Urinary bladder (tissue), 4 donors: ENCODE results near the gene PEAK1. TPM values are rescaled to one million over a fixed set of nuclear protein-coding genes. Genes with fewer than 3 reads are reported as not detected.

Experiments used
- DNase-seq: peaks from one replicate; pipeline ENCODE4 v3.0.0-alpha.2; 2015; ENCODE audit errors: extremely low spot score
- H3K27ac ChIP-seq: one replicate; pipeline ENCODE4 v1.5.1; 2013; ENCODE audit warnings: low read depth, mild to moderate bottlenecking, moderate library complexity
- H3K36me3 ChIP-seq: one replicate; pipeline ENCODE4 v1.6.1; 2013; ENCODE audit warnings: mild to moderate bottlenecking, moderate library complexity; ENCODE audit not compliant: insufficient read depth
- H3K4me1 ChIP-seq: one replicate; pipeline ENCODE4 v1.6.1; 2013; ENCODE audit warnings: mild to moderate bottlenecking, moderate library complexity; ENCODE audit not compliant: insufficient read depth
- H3K4me3 ChIP-seq: one replicate; pipeline ENCODE4 v1.5.1; 2013; ENCODE audit warnings: low read depth, low read length
- WGBS: extraction: QIAGEN DNeasy Blood & Tissue Kit; methylation state at CpG from one replicate; pipeline ENCODE4 v1.1.7; 2013; 5-methylcytosine and 5-hydroxymethylcytosine counted together
- polyA plus RNA-seq: library from polyadenylated mRNA; stranded (reverse); fragments of 200-250 nt; gene quantifications from one replicate; pipeline ENCODE4 v1.2.3, GENCODE V29; 2013
- total RNA-seq: library from RNA; depleted of rRNA; stranded (reverse); fragments of >200 nt; gene quantifications from one replicate; pipeline ENCODE4 v1.2.3, GENCODE V29; 2014
- donor health status: healthy with polysubstance abuse.
- donor health status: healthy.

The PEAK1 gene
- total and polyA plus RNA-seq, 2 donors: 15.7 to 146 TPM

DNA sequence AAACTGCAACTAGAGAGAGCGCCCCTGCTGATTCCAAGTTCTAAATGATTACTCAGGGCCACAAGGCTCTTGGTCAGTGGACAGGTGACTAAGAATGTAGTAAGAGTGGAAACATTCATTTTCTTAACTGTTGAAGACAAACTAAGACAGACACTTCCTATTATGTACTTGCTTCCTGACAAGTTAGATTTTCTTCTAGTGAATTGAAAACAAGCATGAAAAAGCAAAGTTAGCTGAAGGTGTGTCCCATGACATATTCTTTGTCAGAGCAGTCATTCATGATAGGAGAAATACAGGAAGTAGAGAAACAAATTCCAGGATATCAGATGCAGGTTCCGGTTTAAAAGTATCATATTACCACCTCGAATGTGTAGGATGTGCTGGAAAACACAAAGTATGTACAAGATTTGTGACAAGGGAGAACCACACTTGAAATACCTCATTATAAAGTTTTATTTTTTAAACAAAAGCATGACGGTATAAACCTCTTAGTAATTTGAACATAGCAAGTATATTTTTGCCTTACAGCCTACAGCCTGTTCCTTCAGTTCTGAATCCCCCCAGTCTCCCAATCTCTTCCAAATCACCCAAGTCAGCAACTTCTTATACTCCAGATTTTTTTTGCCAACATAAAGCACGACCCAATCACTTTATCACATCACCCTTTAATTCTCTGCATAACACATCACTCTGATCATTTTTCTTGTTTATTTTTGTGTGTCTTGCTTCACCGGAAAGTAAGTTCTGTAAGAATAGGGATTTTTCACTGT lies 355.2 kb downstream of the PEAK1 start:
- Histone ChIP-seq H3K27ac (no peak overlapping the region), H3K4me3 (no peak overlapping the region), H3K36me3 (no peaks in the 10 kb centered on the region), H3K4me1 (peaks cover 3% of the 10 kb centered on the region)
- 74% methylated on average over 6 of the region's 6 CpGs for WGBS
- DNase-seq: no peak

DNA sequence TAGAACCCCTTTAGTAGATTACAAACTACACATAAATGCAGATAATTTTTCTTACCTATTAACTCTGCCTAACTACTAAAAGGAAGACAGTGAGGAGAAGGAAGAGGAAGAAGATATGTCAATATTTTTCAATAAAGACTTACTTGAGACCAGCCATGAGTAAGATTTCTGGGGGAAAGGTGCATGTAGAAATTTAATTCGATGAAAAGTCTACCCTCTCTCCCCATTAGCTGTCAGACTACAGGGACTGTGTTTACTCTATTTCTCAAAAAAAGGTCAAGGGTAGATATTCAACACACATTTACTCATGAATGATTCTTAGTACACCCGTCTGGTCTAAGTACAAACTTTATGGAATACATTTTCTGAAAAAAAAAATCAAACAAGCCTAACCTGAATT lies 355.8 kb downstream of the PEAK1 start:
- peaks cover 3% of the 10 kb centered on the region for H3K4me1 ChIP-seq
- no peak overlapping the region for H3K4me3 ChIP-seq
- 80% methylated on average over 2 of the region's 2 CpGs for WGBS
- H3K27ac ChIP-seq: no peak overlapping the region
- no peak for DNase-seq
- no peaks in the 10 kb centered on the region for H3K36me3 ChIP-seq

DNA sequence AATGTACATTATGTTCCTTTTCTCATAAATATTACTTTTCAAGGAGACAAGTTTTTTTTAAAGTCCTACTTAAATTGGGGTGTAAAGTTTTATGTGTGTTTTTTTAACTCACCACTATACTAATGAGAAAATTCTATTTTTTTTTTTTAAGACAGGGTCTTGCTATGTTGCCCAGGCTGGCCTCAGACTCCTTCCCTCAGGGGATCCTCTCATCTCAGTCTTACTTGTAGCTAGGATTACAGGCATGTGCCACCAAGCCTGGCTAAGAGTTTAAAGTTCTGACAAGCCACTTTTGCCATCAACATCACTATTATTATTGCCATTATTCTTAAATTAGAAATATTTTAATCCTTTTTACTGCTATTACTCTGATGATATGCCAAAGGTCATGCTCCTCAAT lies 356.7 kb downstream of the PEAK1 start:
- DNase-seq: no peak
- Histone ChIP-seq H3K27ac (no peak overlapping the region), H3K4me3 (no peak overlapping the region), H3K36me3 (no peaks in the 10 kb centered on the region), H3K4me1 (peaks cover 3% of the 10 kb centered on the region)

DNA sequence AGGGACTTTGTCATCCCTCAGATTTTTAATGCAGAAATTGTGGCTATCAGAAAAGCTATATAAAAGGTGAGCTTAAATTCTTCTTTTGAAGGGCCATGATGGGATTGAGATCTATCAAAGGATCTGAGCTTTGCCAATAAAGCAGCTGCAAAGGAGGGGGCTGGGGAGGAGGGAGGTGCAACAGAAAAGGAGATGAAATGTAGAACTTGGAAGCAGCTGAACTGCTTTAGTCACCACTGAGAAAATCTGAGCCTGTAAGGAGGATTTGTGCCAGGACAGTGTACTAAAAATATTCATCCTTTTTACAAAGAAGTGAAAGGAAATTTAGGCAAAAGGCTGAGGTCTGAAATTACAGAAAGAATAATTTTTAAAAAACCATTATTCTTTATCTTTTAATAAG lies 359.4 kb downstream of the PEAK1 start:
- no peaks in the 10 kb centered on the region for H3K36me3 ChIP-seq
- H3K27ac ChIP-seq: no peak overlapping the region
- no peak for DNase-seq
- no peak overlapping the region for H3K4me3 ChIP-seq
- peaks cover 3% of the 10 kb centered on the region for H3K4me1 ChIP-seq

DNA sequence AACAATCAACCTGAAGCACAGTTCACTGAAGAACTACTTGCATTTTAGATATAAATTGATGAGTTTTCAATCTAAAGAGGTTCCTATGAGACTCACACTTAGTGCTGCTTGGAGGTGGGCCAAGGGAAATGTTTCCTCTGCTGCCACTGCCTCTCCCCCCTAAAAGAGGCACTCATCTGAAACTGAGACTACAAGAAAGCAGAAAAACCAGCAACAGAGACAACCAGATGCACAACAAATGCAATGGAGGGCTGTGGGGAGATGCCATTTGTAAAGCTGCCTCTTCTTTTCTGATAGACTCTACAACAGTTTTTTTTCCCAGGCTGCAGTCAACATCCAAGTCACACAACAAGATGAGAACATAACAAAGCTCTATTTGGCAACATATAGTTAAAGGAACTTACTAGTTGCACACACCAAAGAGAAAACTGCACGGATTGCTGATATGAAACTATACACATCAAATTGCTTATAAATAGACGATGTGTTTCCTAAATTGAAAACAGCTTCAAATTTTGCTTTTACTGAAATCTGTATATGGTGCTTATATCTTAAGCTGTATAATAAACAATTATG lies 360.0 kb downstream of the PEAK1 start:
- peaks cover 2% of the 10 kb centered on the region for H3K4me1 ChIP-seq
- H3K4me3 ChIP-seq: no peak overlapping the region
- H3K27ac ChIP-seq: no peak overlapping the region
- 17% methylated on average over 2 of the region's 2 CpGs for WGBS
- no peaks in the 10 kb centered on the region for H3K36me3 ChIP-seq
- DNase-seq: no peak

DNA sequence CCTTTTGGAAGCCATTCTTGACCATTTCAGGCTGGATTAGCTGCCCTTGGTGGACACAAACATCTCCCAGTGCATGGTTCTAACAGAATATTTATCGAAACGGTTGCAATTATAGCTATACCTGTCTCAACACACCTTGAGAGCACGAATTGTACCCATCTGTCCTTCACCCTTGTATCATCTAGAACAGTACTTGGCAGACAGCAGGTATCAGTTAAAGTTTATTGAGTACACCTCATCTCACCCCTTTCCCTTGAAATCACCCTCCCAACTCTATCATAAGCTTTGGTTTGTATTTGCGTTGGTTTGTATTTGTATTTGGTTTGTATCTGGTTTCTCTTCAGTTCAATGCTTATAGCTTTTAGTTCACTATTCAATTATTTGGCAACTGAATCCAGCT lies 361.4 kb downstream of the PEAK1 start:
- H3K27ac ChIP-seq: no peak overlapping the region
- DNase-seq: no peak
- H3K36me3 ChIP-seq: no peaks in the 10 kb centered on the region
- no peak overlapping the region for H3K4me3 ChIP-seq
- peaks cover 1% of the 10 kb centered on the region for H3K4me1 ChIP-seq
- 97% methylated on average over 4 of the region's 4 CpGs for WGBS

DNA sequence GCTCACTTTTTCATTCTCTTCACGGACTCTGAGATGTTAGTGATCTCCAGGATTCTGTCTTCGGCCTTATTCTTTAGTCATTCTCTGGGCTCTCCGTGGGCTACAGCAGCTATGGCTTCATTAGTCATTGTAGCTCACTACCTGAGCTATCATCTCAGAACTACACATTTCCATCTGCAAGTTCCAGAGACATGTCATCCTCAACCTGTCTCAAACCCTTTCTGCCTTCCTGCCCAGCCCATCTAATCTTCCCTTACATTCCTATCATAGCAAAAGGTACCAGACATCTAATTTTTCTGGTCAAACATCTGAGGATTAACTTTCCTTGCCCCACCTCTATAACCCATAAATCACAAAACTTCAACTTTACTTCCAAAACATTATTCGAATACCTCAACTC lies 362.2 kb downstream of the PEAK1 start:
- Histone ChIP-seq H3K4me3 (no peak overlapping the region), H3K27ac (no peak overlapping the region), H3K36me3 (no peaks in the 10 kb centered on the region), H3K4me1 (peaks cover 1% of the 10 kb centered on the region)
- DNase-seq: no peak
- WGBS: 90% methylated on average over 4 of the region's 4 CpGs

DNA sequence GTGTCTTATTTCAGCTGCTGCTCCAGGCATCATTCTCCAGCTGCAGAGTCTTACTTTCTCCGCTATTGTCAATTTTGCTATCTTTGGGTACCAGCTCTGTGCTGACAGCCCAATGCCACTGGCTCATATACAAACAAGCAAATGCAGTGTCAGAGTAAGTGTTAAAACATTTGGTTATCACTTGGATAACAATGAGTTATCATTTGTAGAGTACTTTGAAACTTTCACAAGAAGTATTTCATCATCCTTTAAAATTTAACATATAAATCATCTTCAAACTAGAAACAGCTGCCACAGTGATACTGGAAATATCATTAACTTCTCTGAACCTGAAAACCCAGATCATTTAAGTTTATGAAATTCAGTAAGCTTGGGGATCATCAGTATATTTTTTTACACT lies 362.8 kb downstream of the PEAK1 start:
- H3K4me1 ChIP-seq: peaks cover 1% of the 10 kb centered on the region
- no peak overlapping the region for H3K4me3 ChIP-seq
- WGBS: 100% methylated on average over 1 of the region's 1 CpG
- no peak for DNase-seq
- no peak overlapping the region for H3K27ac ChIP-seq
- no peaks in the 10 kb centered on the region for H3K36me3 ChIP-seq

DNA sequence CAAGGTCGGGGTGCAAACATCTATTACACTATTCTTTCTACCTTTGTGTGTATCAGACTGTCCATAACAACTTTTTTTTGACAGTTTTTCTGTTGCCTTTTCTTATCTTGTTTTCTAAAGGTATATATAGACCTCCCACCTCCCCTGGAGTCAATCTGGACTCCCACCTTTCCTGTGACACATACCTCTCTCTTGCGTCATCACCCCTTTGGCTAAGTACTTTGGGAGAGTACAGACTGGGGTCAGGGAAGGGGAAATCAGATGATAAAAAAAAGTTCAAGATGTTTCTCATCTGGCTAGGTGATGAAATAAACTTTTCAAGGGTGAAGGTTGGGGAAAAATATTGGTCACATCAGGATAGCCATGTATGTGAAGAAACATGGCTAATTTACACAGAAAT lies 366.2 kb downstream of the PEAK1 start:
- Histone ChIP-seq H3K27ac (no peak overlapping the region), H3K36me3 (no peaks in the 10 kb centered on the region), H3K4me3 (no peak overlapping the region), H3K4me1 (no peaks in the 10 kb centered on the region)
- over 99% methylated on average over 2 of the region's 2 CpGs for WGBS
- no peak for DNase-seq

DNA sequence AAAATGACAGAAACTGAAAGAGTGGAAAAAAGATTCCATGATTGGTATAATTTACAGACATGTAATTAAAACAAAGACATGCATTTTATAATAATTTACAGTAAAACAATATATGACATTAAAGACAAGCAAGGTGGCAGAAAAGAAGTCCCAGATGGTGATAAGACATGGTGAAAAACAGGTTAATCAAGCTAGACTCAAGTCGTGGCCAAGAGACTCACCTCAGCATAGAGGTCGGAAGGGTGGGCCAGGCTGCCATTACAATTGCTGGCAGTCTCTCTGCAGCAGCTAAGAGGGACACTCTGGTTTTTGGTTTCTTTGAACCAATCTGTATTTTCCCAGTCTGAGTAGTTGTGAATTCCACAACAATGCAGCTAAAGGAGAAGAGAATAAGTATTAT lies 367.3 kb downstream of the PEAK1 start:
- WGBS: 77% methylated on average over 2 of the region's 2 CpGs
- H3K36me3 ChIP-seq: no peaks in the 10 kb centered on the region
- no peaks in the 10 kb centered on the region for H3K4me1 ChIP-seq
- H3K4me3 ChIP-seq: no peak overlapping the region
- no peak for DNase-seq
- no peak overlapping the region for H3K27ac ChIP-seq

Other genes with a start within 250 kb of the PEAK1 start
- 52.1 TPM for gene HMG20A, start 784 bp upstream of the PEAK1 start, total RNA-seq
- 17.8 TPM for gene HMG20A, start 784 bp upstream of the PEAK1 start, polyA plus RNA-seq
- 1.8 TPM for gene LINGO1, start 212.8 kb upstream of the PEAK1 start, total RNA-seq
- 3.7 TPM for gene LINGO1, start 212.8 kb upstream of the PEAK1 start, polyA plus RNA-seq